HepG2 (cell line): ENCODE measurements around the gene PIP5K1C. TPM values are rescaled to one million over a fixed set of nuclear protein-coding genes. Genes with fewer than 3 reads are reported as not detected.

Experiments
- ADNP ChIP-seq: sonication (generic); formaldehyde crosslinking; IDR thresholded peaks from 2 replicates; pipeline ENCODE4 v1.4.0; 2020; ENCODE audit warnings: missing genetic modification reagents
- HDAC6 ChIP-seq: fragments of 200-600 bp; sonication (generic); IDR thresholded peaks from 2 replicates; pipeline ENCODE4 v1.7.0; 2017; ENCODE audit warnings: mild to moderate bottlenecking, antibody characterized with exemption, low read length, low read depth
- MAF1 ChIP-seq: sonication (generic); formaldehyde crosslinking; IDR thresholded peaks from 2 replicates; pipeline ENCODE4 v1.5.0; 2020; ENCODE audit warnings: missing genetic modification reagents, borderline replicate concordance
- MTA1 ChIP-seq: sonication (generic); formaldehyde crosslinking; IDR thresholded peaks from 2 replicates; pipeline ENCODE4 v1.4.0; 2020; ENCODE audit warnings: missing genetic modification reagents, mild to moderate bottlenecking, borderline replicate concordance
- PTBP1 ChIP-seq: fragments of 200-400 bp; formaldehyde crosslinking; IDR thresholded peaks from 2 replicates; pipeline ENCODE4 v1.6.1; 2018; ENCODE audit warnings: low read length, low read depth; ENCODE audit not compliant: poor library complexity, severe bottlenecking
- RELA ChIP-seq: sonication (generic); formaldehyde crosslinking; IDR thresholded peaks from 2 replicates; pipeline ENCODE4 v1.4.0; 2020; ENCODE audit warnings: missing genetic modification reagents
- SMARCE1 ChIP-seq: fragments of 450-650 bp; IDR thresholded peaks from 2 replicates; pipeline ENCODE4 v1.6.1; 2017; ENCODE audit warnings: borderline replicate concordance
- SP1 ChIP-seq, 2 experiments: fragments of 450-650 bp in 1 of 2; sonication (generic) in 1 of 2; formaldehyde crosslinking in 1 of 2; IDR thresholded peaks; 2 replicates each; pipeline versions ENCODE4 v1.4.0 to v1.6.1; 2016 to 2020; ENCODE audit warnings: missing genetic modification reagents in 1 of 2
- SPEN ChIP-seq: sonication (generic); formaldehyde crosslinking; IDR thresholded peaks from 2 replicates; pipeline ENCODE4 v1.5.1; 2020; ENCODE audit warnings: low read depth, mild to moderate bottlenecking, missing genetic modification reagents
- TEAD2 ChIP-seq: sonication (generic); formaldehyde crosslinking; IDR thresholded peaks from 2 replicates; pipeline ENCODE4 v1.9.0; 2021; ENCODE audit warnings: missing genetic modification reagents
- TEAD3 ChIP-seq: optimal IDR thresholded peaks from 2 replicates; pipeline ENCODE3; 2016; ENCODE audit warnings: borderline replicate concordance
- ZMYM2 ChIP-seq: sonication (generic); formaldehyde crosslinking; IDR thresholded peaks from 2 replicates; pipeline ENCODE4 v1.8.0; 2022; ENCODE audit warnings: mild to moderate bottlenecking, missing genetic modification reagents
- ZMYM3 ChIP-seq: sonication (generic); formaldehyde crosslinking; IDR thresholded peaks from 2 replicates; pipeline ENCODE4 v1.5.1; 2020; ENCODE audit warnings: mild to moderate bottlenecking, missing genetic modification reagents
- ZNF10 ChIP-seq: sonication (generic); formaldehyde crosslinking; IDR thresholded peaks from 2 replicates; pipeline ENCODE4 v1.4.0; 2020; ENCODE audit warnings: mild to moderate bottlenecking, low read depth, missing genetic modification reagents, borderline replicate concordance
- ZNF33A ChIP-seq: sonication (generic); formaldehyde crosslinking; IDR thresholded peaks from 2 replicates; pipeline ENCODE4 v1.5.1; 2020; ENCODE audit warnings: missing genetic modification reagents, mild to moderate bottlenecking, moderate library complexity, borderline replicate concordance
- ZNF607 ChIP-seq: sonication (generic); formaldehyde crosslinking; IDR thresholded peaks from 2 replicates; pipeline ENCODE4 v1.5.1; 2020; ENCODE audit warnings: missing genetic modification reagents, mild to moderate bottlenecking, borderline replicate concordance
- polyA plus RNA-seq, 8 experiments: library from polyadenylated mRNA; depleted of rRNA in 3 of 8; stranded (reverse) in 7 of 8; unstranded in 1 of 8; fragments of >200 nt; fragmentation: Illumina TruSeq in 4 of 8; extraction: Trizol in 4 of 8; gene quantifications; 2 replicates each; pipeline versions ENCODE4 v1.2.1 to v1.2.3, GENCODE V29; 2011 to 2016; ENCODE audit warnings: low read depth in 4 of 8, missing spikeins in 1 of 8, mixed read lengths in 1 of 8; ENCODE audit not compliant: insufficient read depth in 1 of 8
- total RNA-seq, 5 experiments: library from RNA; depleted of rRNA; stranded (reverse); fragments of >200 nt; fragmentation: Illumina TruSeq; extraction: Trizol; gene quantifications; 2 replicates each; pipeline ENCODE4 v1.2.3, GENCODE V29; 2016; ENCODE audit warnings: low read depth in 1 of 5
- TF ChIP-seq, protein P1 (sequence below): sonication (generic); formaldehyde crosslinking; IDR thresholded peaks from 2 replicates; pipeline ENCODE4 v1.4.0; 2020; ENCODE audit warnings: missing genetic modification reagents
- TF ChIP-seq, protein P2 (sequence below), 2 experiments: sonication (generic) in 1 of 2; formaldehyde crosslinking in 1 of 2; IDR thresholded peaks; 2 replicates each; pipeline versions ENCODE4 v1.4.0 to v1.6.1; 2018 to 2020; ENCODE audit warnings: missing genetic modification reagents in 2 of 2, borderline replicate concordance in 1 of 2, low read depth in 1 of 2, mild to moderate bottlenecking in 1 of 2, missing biosample characterization in 1 of 2
- TF ChIP-seq, protein P3 (sequence below): sonication (generic); formaldehyde crosslinking; conservative IDR thresholded peaks from 2 replicates; pipeline ENCODE4 v1.4.0; 2020; ENCODE audit warnings: missing genetic modification reagents
- TF ChIP-seq, protein P4 (sequence below): sonication (generic); formaldehyde crosslinking; IDR thresholded peaks from 2 replicates; pipeline ENCODE4 v1.8.1; 2023; ENCODE audit warnings: mild to moderate bottlenecking, missing genetic modification reagents
- TF ChIP-seq, protein P5 (sequence below): sonication (generic); formaldehyde crosslinking; IDR thresholded peaks from 2 replicates; pipeline ENCODE4 v1.4.0; 2020; ENCODE audit warnings: mild to moderate bottlenecking, missing genetic modification reagents

PIP5K1C gene
- total and polyA plus RNA-seq, 2 of the 13 experiments (the other 11 are each of a cell fraction or from before 2014, with no cell fraction given): 3.6 to 4.3 TPM

- TF ChIP-seq, protein P1, sequence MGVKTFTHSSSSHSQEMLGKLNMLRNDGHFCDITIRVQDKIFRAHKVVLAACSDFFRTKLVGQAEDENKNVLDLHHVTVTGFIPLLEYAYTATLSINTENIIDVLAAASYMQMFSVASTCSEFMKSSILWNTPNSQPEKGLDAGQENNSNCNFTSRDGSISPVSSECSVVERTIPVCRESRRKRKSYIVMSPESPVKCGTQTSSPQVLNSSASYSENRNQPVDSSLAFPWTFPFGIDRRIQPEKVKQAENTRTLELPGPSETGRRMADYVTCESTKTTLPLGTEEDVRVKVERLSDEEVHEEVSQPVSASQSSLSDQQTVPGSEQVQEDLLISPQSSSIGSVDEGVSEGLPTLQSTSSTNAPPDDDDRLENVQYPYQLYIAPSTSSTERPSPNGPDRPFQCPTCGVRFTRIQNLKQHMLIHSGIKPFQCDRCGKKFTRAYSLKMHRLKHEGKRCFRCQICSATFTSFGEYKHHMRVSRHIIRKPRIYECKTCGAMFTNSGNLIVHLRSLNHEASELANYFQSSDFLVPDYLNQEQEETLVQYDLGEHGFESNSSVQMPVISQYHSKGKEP (CRISPR knock-in tag): no peak
- TF ChIP-seq, protein P2, sequence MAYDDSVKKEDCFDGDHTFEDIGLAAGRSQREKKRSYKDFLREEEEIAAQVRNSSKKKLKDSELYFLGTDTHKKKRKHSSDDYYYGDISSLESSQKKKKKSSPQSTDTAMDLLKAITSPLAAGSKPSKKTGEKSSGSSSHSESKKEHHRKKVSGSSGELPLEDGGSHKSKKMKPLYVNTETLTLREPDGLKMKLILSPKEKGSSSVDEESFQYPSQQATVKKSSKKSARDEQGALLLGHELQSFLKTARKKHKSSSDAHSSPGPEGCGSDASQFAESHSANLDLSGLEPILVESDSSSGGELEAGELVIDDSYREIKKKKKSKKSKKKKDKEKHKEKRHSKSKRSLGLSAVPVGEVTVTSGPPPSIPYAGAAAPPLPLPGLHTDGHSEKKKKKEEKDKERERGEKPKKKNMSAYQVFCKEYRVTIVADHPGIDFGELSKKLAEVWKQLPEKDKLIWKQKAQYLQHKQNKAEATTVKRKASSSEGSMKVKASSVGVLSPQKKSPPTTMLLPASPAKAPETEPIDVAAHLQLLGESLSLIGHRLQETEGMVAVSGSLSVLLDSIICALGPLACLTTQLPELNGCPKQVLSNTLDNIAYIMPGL (CRISPR knock-in tag; IDR thresholded peaks at IDR 0.05; ENCODE audit: borderline replicate concordance in 1 of 2, low read depth in 1 of 2): no peak
- no peak for TF ChIP-seq SP1 (IDR thresholded peaks at IDR 0.05)
- TF ChIP-seq SP1 (CRISPR knock-in tag; IDR thresholded peaks at IDR 0.05): no peak
- TF ChIP-seq SMARCE1: no peak
- no peak for TF ChIP-seq ZNF10 (CRISPR knock-in tag)
- TF ChIP-seq, protein P3, sequence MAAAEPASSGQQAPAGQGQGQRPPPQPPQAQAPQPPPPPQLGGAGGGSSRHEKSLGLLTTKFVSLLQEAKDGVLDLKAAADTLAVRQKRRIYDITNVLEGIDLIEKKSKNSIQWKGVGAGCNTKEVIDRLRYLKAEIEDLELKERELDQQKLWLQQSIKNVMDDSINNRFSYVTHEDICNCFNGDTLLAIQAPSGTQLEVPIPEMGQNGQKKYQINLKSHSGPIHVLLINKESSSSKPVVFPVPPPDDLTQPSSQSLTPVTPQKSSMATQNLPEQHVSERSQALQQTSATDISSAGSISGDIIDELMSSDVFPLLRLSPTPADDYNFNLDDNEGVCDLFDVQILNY (CRISPR knock-in tag): no peak
- TF ChIP-seq PTBP1: no peak
- TF ChIP-seq MAF1 (CRISPR knock-in tag): no peak
- TF ChIP-seq ADNP (CRISPR knock-in tag): peak; percentile 79
- no peak for TF ChIP-seq MTA1
- peak; percentile 96 for TF ChIP-seq ZMYM3 (CRISPR knock-in tag)
- TF ChIP-seq TEAD3: peak; percentile 12
- TF ChIP-seq RELA (CRISPR knock-in tag): no peak
- no peak for TF ChIP-seq ZNF33A (CRISPR knock-in tag)
- no peak for TF ChIP-seq SPEN (CRISPR knock-in tag)
- TF ChIP-seq TEAD2: no peak
- TF ChIP-seq HDAC6: no peak
- TF ChIP-seq, protein P4, sequence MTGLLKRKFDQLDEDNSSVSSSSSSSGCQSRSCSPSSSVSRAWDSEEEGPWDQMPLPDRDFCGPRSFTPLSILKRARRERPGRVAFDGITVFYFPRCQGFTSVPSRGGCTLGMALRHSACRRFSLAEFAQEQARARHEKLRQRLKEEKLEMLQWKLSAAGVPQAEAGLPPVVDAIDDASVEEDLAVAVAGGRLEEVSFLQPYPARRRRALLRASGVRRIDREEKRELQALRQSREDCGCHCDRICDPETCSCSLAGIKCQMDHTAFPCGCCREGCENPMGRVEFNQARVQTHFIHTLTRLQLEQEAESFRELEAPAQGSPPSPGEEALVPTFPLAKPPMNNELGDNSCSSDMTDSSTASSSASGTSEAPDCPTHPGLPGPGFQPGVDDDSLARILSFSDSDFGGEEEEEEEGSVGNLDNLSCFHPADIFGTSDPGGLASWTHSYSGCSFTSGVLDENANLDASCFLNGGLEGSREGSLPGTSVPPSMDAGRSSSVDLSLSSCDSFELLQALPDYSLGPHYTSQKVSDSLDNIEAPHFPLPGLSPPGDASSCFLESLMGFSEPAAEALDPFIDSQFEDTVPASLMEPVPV (CRISPR knock-in tag): no peak
- TF ChIP-seq ZNF607 (CRISPR knock-in tag): no peak
- TF ChIP-seq ZMYM2 (CRISPR knock-in tag): no peak
- TF ChIP-seq, protein P5, sequence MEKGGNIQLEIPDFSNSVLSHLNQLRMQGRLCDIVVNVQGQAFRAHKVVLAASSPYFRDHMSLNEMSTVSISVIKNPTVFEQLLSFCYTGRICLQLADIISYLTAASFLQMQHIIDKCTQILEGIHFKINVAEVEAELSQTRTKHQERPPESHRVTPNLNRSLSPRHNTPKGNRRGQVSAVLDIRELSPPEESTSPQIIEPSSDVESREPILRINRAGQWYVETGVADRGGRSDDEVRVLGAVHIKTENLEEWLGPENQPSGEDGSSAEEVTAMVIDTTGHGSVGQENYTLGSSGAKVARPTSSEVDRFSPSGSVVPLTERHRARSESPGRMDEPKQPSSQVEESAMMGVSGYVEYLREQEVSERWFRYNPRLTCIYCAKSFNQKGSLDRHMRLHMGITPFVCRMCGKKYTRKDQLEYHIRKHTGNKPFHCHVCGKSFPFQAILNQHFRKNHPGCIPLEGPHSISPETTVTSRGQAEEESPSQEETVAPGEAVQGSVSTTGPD (CRISPR knock-in tag): no peak
These were observed 7.9 kb downstream of the PIP5K1C start (continued) for GRCh38 chr19:3692141-3693024.
